HK-2 (cell line): Measurements from ENCODE around the gene PSPC1.

Experiments used
- DNase-seq: peaks from one replicate; pipeline ENCODE4 v3.0.0-alpha.2; 2018; ENCODE audit not compliant: unreplicated experiment

The PSPC1 gene

GRCh38 chr13:19673473-19674430 lies 109.0 kb downstream of the PSPC1 start:
- no peak for DNase-seq

DNA sequence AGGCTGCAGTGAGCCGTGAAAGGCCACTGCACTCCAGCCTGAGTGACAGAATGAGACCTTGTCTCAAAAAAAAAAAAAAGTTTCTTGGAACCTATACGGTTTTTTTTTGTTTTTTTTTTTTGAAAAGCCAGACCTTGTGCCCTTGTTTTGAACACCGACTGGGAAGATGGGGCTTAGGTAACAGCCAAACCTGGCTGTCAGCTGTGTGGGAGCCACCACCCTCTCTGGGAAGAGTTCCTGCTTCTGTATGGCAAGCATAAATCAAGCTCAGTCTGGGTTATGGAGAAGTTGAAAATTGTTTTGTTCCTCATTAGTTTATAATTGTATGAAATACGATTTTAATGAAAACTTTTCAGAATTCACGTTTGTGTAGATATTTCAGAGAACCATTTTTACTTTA lies 109.8 kb downstream of the PSPC1 start:
- DNase-seq, result no peak

DNA sequence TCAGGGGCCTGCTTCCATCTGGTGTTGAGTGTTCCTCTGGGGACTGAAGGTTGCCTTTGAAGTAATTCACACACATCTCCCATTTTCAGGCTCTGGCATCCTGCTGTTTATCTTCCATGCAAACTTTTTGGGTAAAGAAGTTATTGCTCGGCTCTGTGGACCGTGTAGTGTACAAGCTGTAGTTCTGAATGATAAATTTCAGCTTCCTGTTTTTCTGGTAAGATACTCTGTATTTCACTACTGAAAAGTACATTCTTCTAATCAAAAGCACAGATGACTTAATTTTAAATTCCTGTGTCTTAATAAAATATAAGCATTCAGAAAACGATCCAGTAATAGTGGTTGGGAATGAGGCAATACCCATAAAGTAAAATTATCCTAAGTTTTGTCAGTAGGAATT lies 112.6 kb downstream of the PSPC1 start:
- no peak for DNase-seq

DNA sequence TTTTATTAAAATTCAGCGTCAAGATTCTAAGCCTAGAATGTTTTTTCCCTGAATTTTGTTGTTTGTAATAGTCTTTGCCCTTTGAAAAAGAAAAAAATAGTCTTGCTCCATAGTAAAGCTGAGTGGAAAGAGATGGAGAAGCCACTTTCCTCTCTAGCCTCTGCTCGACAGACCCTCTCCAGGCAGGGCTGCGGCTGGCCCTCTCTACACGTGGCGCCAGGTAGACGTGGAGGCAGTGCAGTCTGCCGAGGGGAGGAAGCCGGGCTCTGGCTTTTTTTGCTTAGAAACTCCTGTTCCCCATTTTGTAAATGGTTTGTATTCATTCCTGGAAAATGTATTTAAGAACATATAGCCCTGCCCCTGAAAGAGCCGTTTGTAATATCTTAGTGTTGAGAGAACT lies 114.0 kb downstream of the PSPC1 start:
- DNase-seq, result no peak

GRCh38 chr13:19665427-19665859 lies 117.3 kb downstream of the PSPC1 start:
- no peak for DNase-seq

DNA sequence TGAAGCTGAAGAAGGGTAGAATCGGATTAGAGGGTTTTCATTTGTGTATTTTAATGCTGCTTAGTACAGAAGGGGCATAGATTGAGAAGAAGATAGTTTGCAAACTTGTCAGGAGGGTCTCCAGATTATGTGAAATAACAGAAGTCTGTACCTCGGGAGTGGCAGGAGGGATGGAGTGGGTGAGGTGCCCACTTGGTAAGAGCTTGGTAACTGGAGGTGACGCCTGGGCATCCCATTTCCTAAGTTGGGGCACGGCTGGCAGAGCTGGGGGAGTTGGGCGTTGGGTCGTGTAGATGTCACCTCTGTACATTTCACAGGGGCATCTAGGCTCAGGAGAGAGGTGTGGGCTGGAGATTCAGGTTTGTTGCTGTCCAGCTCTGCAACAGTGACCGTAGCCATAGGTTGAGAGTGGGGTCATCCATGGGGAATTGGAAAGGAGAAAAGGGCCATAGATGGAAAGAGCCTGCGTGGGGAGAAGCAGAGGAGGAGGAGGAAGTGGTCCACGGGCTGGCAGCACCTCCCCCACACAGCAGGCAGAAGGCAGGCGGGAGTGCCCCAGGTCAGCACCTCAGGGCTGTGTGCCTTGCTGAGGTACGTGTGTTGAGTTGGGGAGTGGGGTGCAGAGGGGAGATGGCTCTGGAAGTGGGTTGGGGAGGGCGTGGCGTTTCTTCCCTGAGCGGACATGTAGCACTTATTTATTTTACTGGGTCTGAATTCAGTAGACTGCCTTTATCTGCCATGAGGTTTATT lies 118.1 kb downstream of the PSPC1 start:
- no peak for DNase-seq

DNA sequence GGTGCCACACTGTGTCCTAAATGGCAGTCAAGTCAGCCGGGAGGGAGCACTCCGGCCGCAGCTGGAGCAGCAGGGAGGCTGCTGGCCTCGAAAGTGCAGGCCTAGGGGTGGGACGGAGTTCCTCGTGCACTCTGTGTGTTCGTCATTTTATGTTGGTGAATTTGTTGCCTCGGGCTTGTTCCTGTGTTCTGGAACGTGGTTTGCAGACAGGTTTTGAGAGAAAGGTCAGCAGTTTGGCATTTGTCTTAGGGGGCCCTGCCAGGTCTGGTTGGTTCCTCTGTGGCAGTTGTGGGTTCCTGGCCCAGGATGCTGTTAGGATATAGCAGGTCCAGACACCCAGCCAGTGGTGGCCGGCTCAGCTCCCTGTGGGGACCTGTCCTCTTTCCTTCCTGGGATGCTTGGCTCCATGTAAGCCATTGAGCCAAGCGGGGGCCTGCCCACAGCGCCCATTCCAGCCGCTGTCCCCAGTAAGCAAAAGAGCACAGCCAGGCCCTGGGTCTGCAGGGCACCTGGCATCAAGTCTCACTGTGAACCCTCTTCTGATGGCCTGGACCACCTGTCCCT lies 119.2 kb downstream of the PSPC1 start:
- DNase-seq, result no peak

- no peak for DNase-seq
Measured at GRCh38 chr13:19661561-19661960, 121.2 kb downstream of the PSPC1 start.

DNA sequence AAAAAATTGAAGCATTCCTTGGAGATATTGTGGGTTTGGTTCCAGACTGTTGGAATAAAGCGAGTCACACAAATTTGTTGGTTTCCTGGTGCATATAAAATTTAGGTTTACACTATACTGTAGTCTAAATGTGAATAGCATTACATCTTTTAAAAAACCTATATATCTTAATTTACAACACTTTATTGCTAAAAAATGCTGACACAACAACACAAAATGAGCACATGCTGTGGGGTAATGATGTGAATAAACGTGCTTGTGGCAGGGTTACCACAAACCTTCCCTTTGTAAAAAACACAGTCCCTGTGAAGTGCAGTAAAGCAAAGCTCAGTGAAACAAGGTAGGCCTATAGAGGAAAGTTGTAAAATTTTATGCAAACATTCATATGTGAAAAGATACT lies 121.6 kb downstream of the PSPC1 start:
- no peak for DNase-seq

DNA sequence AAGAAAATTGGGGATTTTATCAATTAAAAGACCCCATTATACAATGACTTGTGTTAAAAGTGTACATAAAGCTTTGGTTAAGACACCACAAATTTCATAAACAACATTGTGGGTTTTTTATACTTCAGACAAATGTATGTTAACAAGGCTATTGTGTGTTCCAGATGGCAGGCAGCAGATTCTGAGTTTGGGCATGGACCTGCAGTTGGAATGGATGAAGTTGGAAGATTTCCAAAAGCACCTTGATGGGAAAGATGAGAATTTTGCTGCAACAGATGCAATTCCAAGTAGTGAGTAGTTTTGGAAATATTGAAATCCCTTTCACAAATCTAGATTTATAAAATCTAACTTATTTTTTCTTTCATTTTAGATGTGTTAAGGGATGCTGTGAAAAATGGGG lies 123.9 kb downstream of the PSPC1 start:
- DNase-seq, result no peak

DNA sequence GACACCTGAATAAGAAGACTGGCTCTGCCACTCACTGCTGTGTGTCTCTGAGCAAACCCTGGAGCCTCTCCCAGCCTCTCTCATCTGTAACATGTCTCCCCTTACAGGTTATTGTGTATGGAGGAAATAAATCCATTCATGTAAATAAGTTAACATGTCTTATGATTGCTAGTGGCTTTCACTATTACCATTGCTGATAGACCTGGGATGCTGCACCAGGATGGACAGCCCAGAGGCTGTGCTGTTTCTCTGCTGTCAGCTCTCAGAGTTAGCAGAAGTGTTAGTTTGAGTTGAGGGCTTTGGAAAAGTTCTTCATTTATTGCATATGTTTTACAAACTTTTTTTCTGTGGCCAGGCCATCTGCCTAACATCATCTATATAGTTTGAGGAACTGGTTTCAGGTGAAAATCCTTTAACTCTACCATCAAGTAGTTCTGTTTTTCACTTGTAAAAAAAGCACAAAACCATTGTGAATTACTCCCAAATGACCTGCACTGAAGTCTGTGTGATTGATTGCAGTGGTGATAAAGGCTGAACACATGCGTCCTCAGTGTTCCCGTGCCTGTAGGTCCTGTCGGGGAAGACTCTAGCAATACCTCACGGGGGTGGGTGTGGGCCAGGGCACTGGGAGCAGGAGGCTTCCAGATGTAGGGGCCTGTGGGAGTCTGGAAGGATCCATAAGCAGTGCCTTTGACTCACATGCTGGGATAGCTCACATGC lies 124.7 kb downstream of the PSPC1 start:
- no peak for DNase-seq
